HFFc6 (cell line): Measurements from ENCODE around the gene MARK4. TPM values are rescaled to one million over a fixed set of nuclear protein-coding genes. Genes with fewer than 3 reads are reported as not detected.

Experiments
- DNase-seq: peaks from one replicate; pipeline ENCODE4 v3.0.0-alpha.2; 2018
- H3K27ac Mint-ChIP-seq: 2 replicates; pipeline ENCODE4 v1.8.0; 2020; ENCODE audit warnings: mild to moderate bottlenecking, mixed read lengths
- H3K27me3 Mint-ChIP-seq: 2 replicates; pipeline ENCODE4 v1.8.0; 2021; ENCODE audit warnings: mild to moderate bottlenecking, moderate library complexity, mixed read lengths; ENCODE audit not compliant: insufficient read depth
- H3K36me3 Mint-ChIP-seq: 2 replicates; pipeline ENCODE4 v1.8.0; 2021; ENCODE audit warnings: low read depth, mixed read lengths
- H3K4me1 Mint-ChIP-seq: 2 replicates; pipeline ENCODE4 v1.8.0; 2020; ENCODE audit warnings: low read depth, mixed read lengths
- H3K4me3 Mint-ChIP-seq: 2 replicates; pipeline ENCODE4 v1.8.0; 2020; ENCODE audit warnings: mild to moderate bottlenecking, moderate library complexity, mixed read lengths
- H3K9me3 Mint-ChIP-seq: 2 replicates; pipeline ENCODE4 v1.8.0; 2020; ENCODE audit warnings: mild to moderate bottlenecking, mixed read lengths
- CTCF ChIP-seq: fragments of 200-600 bp; sonication (generic); IDR thresholded peaks from 2 replicates; pipeline ENCODE4 v1.5.0; 2021; ENCODE audit warnings: antibody characterized with exemption, mild to moderate bottlenecking
- total RNA-seq, 6 experiments: library from RNA; stranded (reverse); fragmentation: NEBNext Ultra II Directional; extraction: Animal tissue kit (Norgen Biotek cat#: 25700); gene quantifications; 2 replicates in 1 of 6; 3 replicates in 5 of 6; pipeline ENCODE4 v1.2.3, GENCODE V29; 2021

The MARK4 gene
- total RNA-seq, 6 experiments from 2014 or later = 38.9 to 46.0 (median 44.2) TPM

- no peak overlapping the region for H3K4me3 Mint-ChIP-seq
- H3K36me3 Mint-ChIP-seq = no peaks in the 10 kb centered on the region
- H3K9me3 Mint-ChIP-seq = no peaks in the 10 kb centered on the region
- peaks cover 20% of the 10 kb centered on the region for H3K27me3 Mint-ChIP-seq
- TF ChIP-seq CTCF = no peak
- no peak for DNase-seq
- H3K4me1 Mint-ChIP-seq = peaks cover 11% of the 10 kb centered on the region; the same call in 1 of the 2 replicates
- H3K27ac Mint-ChIP-seq = no peak overlapping the region
Observed at GRCh38 chr19:45244133-45244794, 6.8 kb upstream of the MARK4 start.

- no peak for TF ChIP-seq CTCF
- H3K36me3 Mint-ChIP-seq = no peaks in the 10 kb centered on the region
- peaks cover 16% of the 10 kb centered on the region for H3K4me1 Mint-ChIP-seq
- peaks cover 17% of the 10 kb centered on the region for H3K27me3 Mint-ChIP-seq
- H3K27ac Mint-ChIP-seq = no peak within 1 kb of the TSS
- no peak for DNase-seq
- no peaks in the 10 kb centered on the region for H3K9me3 Mint-ChIP-seq
- H3K4me3 Mint-ChIP-seq = no peak within 1 kb of the TSS
Observed at GRCh38 chr19:45245334-45245787, 5.7 kb upstream of the MARK4 start, which contains the start of gene EXOC3L2. EXOC3L2 (minus strand) TSS chr19:45245407; CDS start chr19:45239045, 6,362 bp downstream.

- Mint-ChIP-seq H3K4me3 (no peak overlapping the region), H3K27me3 (peaks cover 17% of the 10 kb centered on the region), H3K9me3 (no peaks in the 10 kb centered on the region), H3K4me1 (peaks cover 21% of the 10 kb centered on the region), H3K27ac (no peak overlapping the region), H3K36me3 (no peaks in the 10 kb centered on the region)
- no peak for TF ChIP-seq CTCF
- no peak for DNase-seq
Observed at GRCh38 chr19:45245826-45246225, 5.2 kb upstream of the MARK4 start.

- no peak for DNase-seq
- Mint-ChIP-seq H3K27me3 (peaks cover 17% of the 10 kb centered on the region), H3K36me3 (no peaks in the 10 kb centered on the region), H3K27ac (no peak overlapping the region), H3K4me3 (no peak overlapping the region), H3K9me3 (no peaks in the 10 kb centered on the region), H3K4me1 (peaks cover 18% of the 10 kb centered on the region)
- TF ChIP-seq CTCF = no peak
Observed at GRCh38 chr19:45247136-45247535, 3.9 kb upstream of the MARK4 start.

DNA sequence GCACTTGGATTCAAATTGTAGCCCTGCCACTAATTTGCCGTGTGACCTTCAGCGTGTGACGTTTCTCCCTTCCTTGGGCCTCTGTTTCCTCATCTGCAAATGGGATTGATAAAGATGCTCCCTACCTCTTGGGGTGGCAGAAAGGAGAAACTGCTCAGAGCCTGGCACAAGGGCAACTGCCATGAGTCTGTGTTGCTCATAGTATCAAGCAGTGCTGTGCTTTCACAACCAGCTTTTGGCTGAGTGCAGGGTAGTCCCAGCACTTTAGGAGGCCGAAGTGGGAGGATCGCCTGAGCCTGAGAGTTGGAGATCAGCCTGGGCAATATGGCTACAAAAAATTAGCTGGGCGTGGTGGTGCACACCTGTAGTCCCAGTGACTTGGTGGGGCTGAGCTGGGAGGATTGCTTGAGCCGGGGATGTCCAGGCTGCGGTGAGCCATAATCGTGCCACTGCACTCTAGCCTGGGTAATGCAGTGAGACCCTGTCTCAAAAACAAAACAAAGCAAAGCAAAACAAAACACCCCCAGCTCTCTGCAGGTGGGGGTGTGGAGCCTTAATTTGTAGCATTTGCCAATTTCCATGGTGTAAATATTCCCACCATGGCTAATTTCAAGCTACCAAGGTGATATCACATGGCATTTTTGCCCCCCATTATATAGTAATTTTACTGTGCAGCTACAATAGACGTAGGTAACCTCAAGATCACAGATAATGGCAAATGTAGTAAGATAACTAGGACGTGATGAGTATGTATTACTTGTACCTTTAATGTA, 1.6 kb upstream of the MARK4 start:
- Mint-ChIP-seq H3K27me3 (peaks cover 6% of the 10 kb centered on the region), H3K27ac (no peak overlapping the region), H3K4me3 (no peak overlapping the region; the same call in none of the 2 replicates), H3K9me3 (no peaks in the 10 kb centered on the region), H3K4me1 (peaks cover 38% of the 10 kb centered on the region), H3K36me3 (no peaks in the 10 kb centered on the region)
- no peak for TF ChIP-seq CTCF
- DNase-seq = no peak
